Uterus (tissue), 4 donors: ENCODE data around the gene TIAM1. TPM values are rescaled to one million over a fixed set of nuclear protein-coding genes. Genes with fewer than 3 reads are reported as not detected.
"Not testable (repeated sequence)": the region's sequence is repeated elsewhere in the genome, so short reads cannot be mapped to it uniquely, and the experiment has no call there.

ENCODE experiments used
- DNase-seq, 2 donors: peaks; one replicate each; pipeline ENCODE4 v3.0.0-alpha.2; 2019 to 2020
- H3K27ac ChIP-seq, 2 donors: fragments of 200-600 bp; sonication (generic); 1 replicate in 1 of 2; 2 replicates in 1 of 2; pipeline ENCODE4 v1.5.1; 2016 to 2018
- H3K27me3 ChIP-seq, 2 donors: fragments of 200-600 bp; sonication (generic); one replicate each; pipeline ENCODE4 v1.5.1; 2018 to 2019; ENCODE audit warnings: control low read depth in 1 of 2
- H3K36me3 ChIP-seq, 2 donors: fragments of 200-600 bp; sonication (generic); one replicate each; pipeline ENCODE4 v1.5.1; 2019; ENCODE audit warnings: control low read depth in 1 of 2
- H3K4me1 ChIP-seq, 2 donors: fragments of 200-600 bp; sonication (generic); one replicate each; pipeline ENCODE4 v1.5.1; 2018 to 2019; ENCODE audit warnings: control low read depth in 1 of 2
- H3K4me3 ChIP-seq, 2 donors: fragments of 200-600 bp; sonication (generic); 1 replicate in 1 of 2; 2 replicates in 1 of 2; pipeline ENCODE4 v1.5.1; 2018 to 2019; ENCODE audit warnings: mild to moderate bottlenecking in 1 of 2
- H3K9me3 ChIP-seq, 2 donors: fragments of 200-600 bp; sonication (generic); one replicate each; pipeline ENCODE4 v1.5.1; 2019; ENCODE audit warnings: control low read depth in 1 of 2
- POLR2A ChIP-seq, 2 donors: fragments of 450-650 bp; IDR thresholded peaks; one replicate each; pipeline ENCODE4 v1.6.1; 2016; ENCODE audit warnings: antibody characterized with exemption in 2 of 2, mild to moderate bottlenecking in 1 of 2, moderate library complexity in 1 of 2
- intact Hi-C: fragments of 100-400 bp; cut with DNase I; formaldehyde crosslinking; loops from one replicate; pipeline ENCODE4 v1.15.1; 2023; ENCODE audit warnings: low total_unique reads
- total RNA-seq, 4 donors: library from RNA; depleted of rRNA in 3 of 4; stranded (reverse); fragments of >200 nt in 3 of 4; gene quantifications; one replicate each; pipeline versions ENCODE4 v1.1.0 to v1.2.4, GENCODE V29; 2014 to 2023
- TF ChIP-seq, protein P1 (sequence below), 4 experiments: fragments of 200-600 bp in 2 of 4; fragments of 450-650 bp in 2 of 4; sonication (generic) in 2 of 4; IDR thresholded peaks; one replicate each; pipeline ENCODE4 v1.5.1; 2016 to 2019; ENCODE audit warnings: antibody characterized with exemption in 4 of 4, mild to moderate bottlenecking in 2 of 4, moderate library complexity in 1 of 4
- donor health status: DM: yes; HTN: yes; CAD: no.

TIAM1 gene
- total RNA-seq, 4 donors from 2014 or later = 14.4 to 74.9 (median 39.5) TPM

- Histone ChIP-seq H3K27me3 (no peaks in the 10 kb centered on the region), H3K4me1 (no peaks in the 10 kb centered on the region), H3K4me3 (no peak overlapping the region), H3K27ac (no peak overlapping the region), H3K36me3 (no peaks in the 10 kb centered on the region), H3K9me3 (no peaks in the 10 kb centered on the region)
- intact Hi-C loops = no loop called here
- DNase-seq = no peak
- TF ChIP-seq, protein P1, sequence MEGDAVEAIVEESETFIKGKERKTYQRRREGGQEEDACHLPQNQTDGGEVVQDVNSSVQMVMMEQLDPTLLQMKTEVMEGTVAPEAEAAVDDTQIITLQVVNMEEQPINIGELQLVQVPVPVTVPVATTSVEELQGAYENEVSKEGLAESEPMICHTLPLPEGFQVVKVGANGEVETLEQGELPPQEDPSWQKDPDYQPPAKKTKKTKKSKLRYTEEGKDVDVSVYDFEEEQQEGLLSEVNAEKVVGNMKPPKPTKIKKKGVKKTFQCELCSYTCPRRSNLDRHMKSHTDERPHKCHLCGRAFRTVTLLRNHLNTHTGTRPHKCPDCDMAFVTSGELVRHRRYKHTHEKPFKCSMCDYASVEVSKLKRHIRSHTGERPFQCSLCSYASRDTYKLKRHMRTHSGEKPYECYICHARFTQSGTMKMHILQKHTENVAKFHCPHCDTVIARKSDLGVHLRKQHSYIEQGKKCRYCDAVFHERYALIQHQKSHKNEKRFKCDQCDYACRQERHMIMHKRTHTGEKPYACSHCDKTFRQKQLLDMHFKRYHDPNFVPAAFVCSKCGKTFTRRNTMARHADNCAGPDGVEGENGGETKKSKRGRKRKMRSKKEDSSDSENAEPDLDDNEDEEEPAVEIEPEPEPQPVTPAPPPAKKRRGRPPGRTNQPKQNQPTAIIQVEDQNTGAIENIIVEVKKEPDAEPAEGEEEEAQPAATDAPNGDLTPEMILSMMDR (IDR thresholded peaks at IDR 0.05) = no peak
- TF ChIP-seq POLR2A (IDR thresholded peaks at IDR 0.05) = no peak
These were observed 110.3 kb downstream of the TIAM1 start for GRCh38 chr21:31233711-31234110.

GRCh38 chr21:31232344-31232743 lies 111.7 kb downstream of the TIAM1 start:
- no peak for DNase-seq
- Histone ChIP-seq H3K4me1 (no peaks in the 10 kb centered on the region), H3K27me3 (no peaks in the 10 kb centered on the region), H3K9me3 (no peaks in the 10 kb centered on the region), H3K27ac (no peak overlapping the region), H3K4me3 (no peak overlapping the region), H3K36me3 (no peaks in the 10 kb centered on the region)
- TF ChIP-seq, protein P1 (IDR thresholded peaks at IDR 0.05) = no peak
- TF ChIP-seq POLR2A (IDR thresholded peaks at IDR 0.05) = no peak
- intact Hi-C loops = no loop called here

DNA sequence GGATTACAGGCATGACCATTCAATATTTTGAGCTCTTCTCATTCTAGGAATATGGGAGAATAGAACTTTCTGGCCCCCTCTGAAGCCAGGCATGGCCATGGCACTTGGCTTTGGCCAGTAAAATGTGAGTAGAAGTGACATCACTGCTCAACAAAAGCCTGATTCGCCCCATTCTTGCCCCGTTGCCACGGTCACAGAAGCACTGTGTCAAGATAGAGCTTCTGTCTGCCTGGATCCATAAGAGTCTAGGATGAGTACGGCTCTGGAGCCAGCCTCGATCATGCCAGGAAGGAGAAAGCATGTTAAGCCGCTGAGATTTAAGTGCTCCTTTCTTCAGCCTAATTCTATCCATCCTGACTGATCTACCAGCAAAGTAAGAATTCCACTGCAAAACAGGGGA lies 113.1 kb downstream of the TIAM1 start:
- no peak for DNase-seq
- Histone ChIP-seq H3K4me1 (no peaks in the 10 kb centered on the region), H3K4me3 (no peak overlapping the region), H3K27ac (no peak overlapping the region), H3K36me3 (no peaks in the 10 kb centered on the region), H3K27me3 (no peaks in the 10 kb centered on the region), H3K9me3 (no peaks in the 10 kb centered on the region)
- intact Hi-C loops = no loop called here
- no peak for TF ChIP-seq POLR2A (IDR thresholded peaks at IDR 0.05)
- TF ChIP-seq, protein P1 (IDR thresholded peaks at IDR 0.05) = no peak

GRCh38 chr21:31228723-31229122 lies 115.3 kb downstream of the TIAM1 start:
- H3K27ac ChIP-seq, DNase-seq, H3K36me3 ChIP-seq, H3K4me1 ChIP-seq, H3K27me3 ChIP-seq, H3K4me3 ChIP-seq, intact Hi-C loops, H3K9me3 ChIP-seq: not testable (repeated sequence)

DNA sequence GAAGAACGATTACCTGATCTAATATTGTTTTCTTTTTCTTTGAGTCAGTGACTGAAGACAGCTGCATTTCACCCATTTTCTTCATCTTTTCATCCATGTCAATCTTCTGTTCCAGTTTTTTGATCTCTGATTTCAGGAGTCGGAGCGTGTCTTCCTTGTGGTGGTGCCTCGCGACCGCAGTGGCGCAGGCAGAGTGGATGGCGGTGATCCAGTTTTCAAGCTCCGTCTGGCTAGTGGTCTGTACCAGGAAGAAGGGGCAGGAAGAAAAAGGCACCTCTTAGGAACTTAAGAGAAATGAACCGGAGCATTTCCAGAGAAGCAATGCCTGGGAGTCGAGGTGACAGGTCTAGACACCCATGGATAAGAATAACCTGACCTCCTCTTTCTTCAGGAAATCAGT lies 118.3 kb downstream of the TIAM1 start:
- Histone ChIP-seq H3K4me1 (no peaks in the 10 kb centered on the region), H3K36me3 (no peaks in the 10 kb centered on the region), H3K27me3 (no peaks in the 10 kb centered on the region), H3K27ac (no peak overlapping the region), H3K9me3 (no peaks in the 10 kb centered on the region), H3K4me3 (no peak overlapping the region)
- no peak for DNase-seq
- intact Hi-C loops = no loop called here
- no peak for TF ChIP-seq POLR2A (IDR thresholded peaks at IDR 0.05)
- TF ChIP-seq, protein P1 (IDR thresholded peaks at IDR 0.05) = no peak

DNA sequence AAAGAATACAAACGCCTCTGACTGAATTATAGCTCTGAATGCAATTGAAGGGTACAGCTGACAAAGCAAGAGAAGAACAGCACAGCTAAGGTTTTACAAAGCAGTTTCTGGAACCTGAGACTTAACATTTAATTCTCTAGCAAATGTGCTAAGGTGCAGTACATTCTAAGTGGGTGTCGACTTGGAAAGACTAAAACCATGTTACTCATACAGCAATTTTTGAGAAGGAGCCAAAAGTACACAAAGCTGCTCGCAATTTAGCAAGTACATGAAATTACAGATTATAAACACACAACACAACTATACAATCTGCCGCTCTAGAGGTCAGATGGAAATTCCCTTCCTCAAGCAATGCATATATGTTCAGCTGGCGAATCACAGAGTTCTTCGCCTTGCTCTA lies 121.9 kb downstream of the TIAM1 start:
- no peak overlapping the region for H3K27ac ChIP-seq
- H3K4me3 ChIP-seq = no peak overlapping the region
- no peaks in the 10 kb centered on the region for H3K4me1 ChIP-seq
- H3K36me3 ChIP-seq = no peaks in the 10 kb centered on the region
- H3K27me3 ChIP-seq = no peaks in the 10 kb centered on the region
- intact Hi-C loops = no loop called here
- TF ChIP-seq, protein P1 (IDR thresholded peaks at IDR 0.05) = no peak
- TF ChIP-seq POLR2A (IDR thresholded peaks at IDR 0.05) = no peak
- H3K9me3 ChIP-seq = no peaks in the 10 kb centered on the region
- no peak for DNase-seq
